Activated naive CD8-positive, alpha-beta T cell treated with anti-CD3 and anti-CD28 coated beads, Interleukin-2, amount 10 ng/mL, durations not matched to agents 7 days and 5 days (primary cell): Measurements from ENCODE around the gene SLC49A4. TPM values are rescaled to one million over a fixed set of nuclear protein-coding genes. Genes with fewer than 3 reads are reported as not detected.

Experiments used
- ATAC-seq: fragments of 150-1000 bp; cut with Tn5 transposase; one replicate; pipeline ENCODE4 v1.10.0; 2021; ENCODE audit warnings: low read depth, moderate library complexity
- POLR2A ChIA-PET: fragments of 350-600 bp; sonication (Branson Sonifier 250); formaldehyde crosslinking; loops from one replicate; lab custom pipeline; 2021; ENCODE audit warnings: antibody characterized with exemption; lab: Charles Lee
- DNase-seq: peaks from one replicate; pipeline ENCODE4 v3.0.0; 2021
- H3K27ac Mint-ChIP-seq: one replicate; pipeline ENCODE4 v1.8.0; 2022; ENCODE audit warnings: mild to moderate bottlenecking, mixed read lengths
- H3K27me3 Mint-ChIP-seq: one replicate; pipeline ENCODE4 v1.8.0; 2022; ENCODE audit warnings: mild to moderate bottlenecking, moderate library complexity, mixed read lengths
- H3K36me3 Mint-ChIP-seq: one replicate; pipeline ENCODE4 v1.8.0; 2021; ENCODE audit warnings: mild to moderate bottlenecking, mixed read lengths
- H3K4me1 Mint-ChIP-seq: one replicate; pipeline ENCODE4 v1.8.0; 2021; ENCODE audit warnings: mixed read lengths
- H3K4me3 Mint-ChIP-seq: one replicate; pipeline ENCODE4 v1.8.0; 2022; ENCODE audit warnings: mild to moderate bottlenecking, moderate library complexity, mixed read lengths
- H3K9me3 Mint-ChIP-seq: one replicate; pipeline ENCODE4 v1.8.0; 2021; ENCODE audit warnings: mixed read lengths
- total RNA-seq, 2 experiments: library from RNA; stranded (reverse); gene quantifications; one replicate each; pipeline ENCODE4 v1.2.3, GENCODE V29; 2021

Gene SLC49A4
- total RNA-seq, 2 experiments from 2014 or later: 3.2 to 3.4 TPM

DNA sequence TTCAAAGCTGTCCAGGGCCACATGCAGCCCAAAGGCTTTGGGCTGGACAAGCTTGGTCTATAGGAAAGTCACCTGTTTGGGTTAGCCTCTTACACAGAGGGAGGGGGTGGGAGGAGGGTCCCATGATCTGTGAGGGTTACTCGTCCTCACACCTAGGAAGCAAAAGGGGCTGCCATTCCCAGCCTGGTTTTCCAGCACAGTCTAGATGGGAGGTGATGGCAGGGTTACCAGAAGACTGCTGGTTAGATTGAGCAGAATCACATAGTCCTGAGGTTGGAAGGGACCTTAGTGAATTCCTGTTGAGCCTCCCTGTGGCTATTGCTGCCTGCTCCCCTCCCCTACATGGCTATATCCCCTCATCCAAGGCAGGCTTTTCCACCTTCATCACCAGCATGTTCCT lies 130.9 kb downstream of the SLC49A4 start:
- ATAC-seq (no peak), DNase-seq (no peak)
- Mint-ChIP-seq H3K27ac (no peak overlapping the region), H3K27me3 (peaks cover 26% of the 10 kb centered on the region), H3K9me3 (no peaks in the 10 kb centered on the region), H3K36me3 (no peaks in the 10 kb centered on the region), H3K4me3 (no peak overlapping the region), H3K4me1 (peaks cover 4% of the 10 kb centered on the region)
- POLR2A ChIA-PET: no interaction called here

DNA sequence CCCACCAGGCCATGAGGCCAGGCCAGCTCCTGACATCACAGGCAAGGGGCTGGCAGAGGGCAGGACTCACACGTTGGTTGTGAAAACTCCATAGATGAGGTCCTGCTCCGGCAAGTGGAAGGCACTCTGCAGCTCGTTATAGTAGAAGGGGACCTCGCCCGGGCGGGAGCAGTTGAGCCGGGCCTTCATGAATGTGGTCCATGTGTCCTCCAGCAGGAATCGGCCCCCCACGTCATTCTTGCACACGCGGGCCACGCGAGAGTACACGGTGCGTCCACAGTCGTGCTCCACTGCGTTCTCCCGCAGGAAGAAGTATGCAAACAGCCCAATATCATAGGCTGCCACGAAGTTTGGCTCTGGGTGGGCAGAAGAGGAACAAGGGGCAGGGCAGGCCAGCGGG lies 131.5 kb downstream of the SLC49A4 start:
- Mint-ChIP-seq H3K36me3 (no peaks in the 10 kb centered on the region), H3K4me1 (peaks cover 4% of the 10 kb centered on the region)

DNA sequence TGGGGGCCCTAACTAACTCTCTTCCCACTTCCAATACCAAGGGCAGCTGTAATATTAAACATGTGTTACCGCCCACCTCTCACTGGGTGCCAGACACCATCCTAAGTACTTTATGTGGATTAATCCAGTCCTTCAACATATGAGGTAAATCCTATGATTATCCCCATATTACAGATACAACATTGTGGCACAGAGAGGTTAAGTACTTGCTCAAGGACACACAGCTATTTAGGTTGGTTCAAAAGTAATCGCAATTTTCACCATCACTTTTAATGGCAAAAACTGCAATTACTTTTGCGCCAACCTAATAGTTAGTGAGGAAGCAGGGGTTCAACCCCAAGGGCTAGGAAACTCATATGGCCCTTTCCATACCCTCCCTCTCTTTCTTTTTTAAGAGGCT lies 131.9 kb downstream of the SLC49A4 start:
- ATAC-seq (no peak), DNase-seq (no peak)
- no peaks in the 10 kb centered on the region for H3K36me3 Mint-ChIP-seq
- H3K4me3 Mint-ChIP-seq: no peak overlapping the region
- no peak overlapping the region for H3K27ac Mint-ChIP-seq
- H3K9me3 Mint-ChIP-seq: no peaks in the 10 kb centered on the region
- POLR2A ChIA-PET: no interaction called here
- H3K4me1 Mint-ChIP-seq: peaks cover 4% of the 10 kb centered on the region
- peaks cover 26% of the 10 kb centered on the region for H3K27me3 Mint-ChIP-seq

More for the DNA sequence above, 131.5 kb downstream of the SLC49A4 start:
- no peaks in the 10 kb centered on the region for H3K9me3 Mint-ChIP-seq
- ATAC-seq (no peak), DNase-seq (peak; percentile 17)
- H3K27me3 Mint-ChIP-seq: peaks cover 24% of the 10 kb centered on the region
- H3K4me3 Mint-ChIP-seq: no peak overlapping the region
- no peak overlapping the region for H3K27ac Mint-ChIP-seq
- POLR2A ChIA-PET: no interaction called here

DNA sequence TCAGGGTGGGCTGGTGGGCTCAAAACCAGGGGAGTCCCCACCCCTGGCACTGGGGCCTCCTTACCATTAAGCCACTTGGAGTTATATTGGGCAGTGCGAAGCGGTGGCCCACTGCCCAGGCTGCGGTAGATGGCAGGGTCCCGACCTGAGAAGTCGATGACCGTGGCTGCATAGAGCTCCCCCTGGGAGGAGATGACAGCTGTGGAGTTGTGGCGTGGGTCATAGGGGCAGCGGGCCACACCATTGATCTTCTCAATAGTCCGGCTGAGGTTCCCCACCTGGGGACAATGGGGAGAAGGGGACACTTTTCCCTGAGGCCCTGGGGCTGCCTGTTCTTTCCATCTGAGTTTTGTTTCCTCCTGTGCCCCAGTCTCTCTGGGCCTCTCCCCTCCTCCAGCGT lies 132.9 kb downstream of the SLC49A4 start:
- Mint-ChIP-seq H3K4me1 (no peaks in the 10 kb centered on the region), H3K9me3 (no peaks in the 10 kb centered on the region), H3K27me3 (peaks cover 22% of the 10 kb centered on the region), H3K36me3 (no peaks in the 10 kb centered on the region), H3K27ac (no peak overlapping the region), H3K4me3 (no peak overlapping the region)
- POLR2A ChIA-PET: no interaction called here
- ATAC-seq (no peak), DNase-seq (peak; percentile 17)

DNA sequence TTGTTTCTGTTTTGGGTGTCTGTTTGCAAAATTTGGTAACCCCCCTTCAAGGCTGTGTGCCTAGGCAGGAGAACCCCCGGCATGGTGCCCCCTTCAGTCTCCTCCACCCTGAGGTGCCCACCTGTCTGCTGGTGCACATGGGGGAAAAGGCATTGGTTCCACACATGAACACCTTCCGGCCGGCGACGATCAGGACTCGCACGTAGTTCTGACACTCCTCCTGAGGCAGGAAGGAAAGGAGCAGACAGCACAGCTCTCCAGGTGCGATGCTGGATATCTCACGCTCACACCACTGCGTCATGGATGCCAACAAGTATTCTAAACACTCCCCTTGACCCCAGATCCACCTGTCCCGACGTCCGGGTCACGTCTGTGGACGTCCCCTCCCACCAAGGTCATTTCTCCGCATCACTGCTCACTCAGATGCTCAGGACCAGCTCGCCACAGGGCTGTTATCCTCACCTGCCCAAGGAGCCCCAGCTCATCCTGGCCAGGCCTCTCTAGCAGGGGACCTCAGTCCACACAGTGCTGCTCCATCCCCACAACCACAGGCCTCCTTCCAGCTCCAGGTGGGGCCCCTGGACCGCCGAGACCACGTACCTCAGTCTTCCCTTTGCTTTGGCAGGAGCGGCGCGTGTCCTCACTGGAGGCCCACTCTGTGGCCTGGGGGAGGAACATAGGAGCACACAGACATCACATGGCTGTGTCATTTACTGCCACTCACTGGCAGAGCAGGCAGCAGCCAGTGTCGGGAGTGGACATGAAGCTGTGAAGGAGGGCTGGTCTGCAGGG lies 133.7 kb downstream of the SLC49A4 start:
- Mint-ChIP-seq H3K4me1 (no peaks in the 10 kb centered on the region), H3K36me3 (no peaks in the 10 kb centered on the region), H3K27ac (no peak overlapping the region), H3K4me3 (no peak overlapping the region), H3K27me3 (peaks cover 28% of the 10 kb centered on the region), H3K9me3 (no peaks in the 10 kb centered on the region)
- peak; percentile 19 for DNase-seq
- ATAC-seq: no peak
- POLR2A ChIA-PET: interaction anchor here (0.5 kb wide), 1 partner anchor 173 kb away, joined by 4 read pairs; no protein-coding TSS in a partner anchor

DNA sequence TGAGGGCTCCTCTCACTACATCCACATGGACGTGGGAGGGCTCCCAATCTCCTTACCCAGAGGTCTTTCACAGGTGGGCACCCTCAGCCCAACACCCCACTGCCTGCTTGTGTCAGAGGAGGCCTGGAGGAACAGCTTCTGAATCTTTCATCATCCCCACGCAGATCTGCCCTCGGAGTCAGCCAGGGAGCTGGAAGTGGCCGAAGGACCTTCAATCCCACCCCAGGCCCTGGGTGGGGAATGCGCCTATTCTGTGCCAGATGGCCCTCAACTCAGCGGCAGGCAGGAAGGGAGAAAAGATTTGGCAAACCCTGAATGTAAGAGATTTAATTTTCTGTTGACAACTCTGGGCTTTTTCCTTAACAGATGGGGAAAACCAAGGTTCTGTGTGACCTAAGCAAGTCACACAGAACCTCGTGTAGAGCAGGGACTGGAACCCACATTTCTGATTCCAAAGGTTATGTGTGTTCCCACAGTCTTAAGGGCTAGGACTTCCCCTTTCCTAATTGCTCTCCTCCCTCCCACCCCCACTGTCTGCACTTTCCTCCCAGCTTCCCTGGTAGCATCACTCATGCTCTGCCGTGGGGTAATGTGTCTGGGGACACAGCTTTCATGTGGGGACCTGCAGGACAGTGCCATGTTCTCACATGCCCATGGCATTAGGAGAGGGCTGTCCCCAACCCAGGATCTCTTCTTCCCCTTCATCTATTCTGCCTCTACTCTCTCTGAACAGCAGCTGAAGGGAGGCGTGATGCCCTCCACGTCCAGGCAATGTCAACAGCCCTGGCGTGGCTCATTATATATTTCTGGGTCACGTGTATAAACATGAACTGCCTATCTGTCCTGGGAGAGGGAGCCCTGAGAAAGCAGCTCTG lies 134.6 kb downstream of the SLC49A4 start:
- Mint-ChIP-seq H3K36me3 (no peaks in the 10 kb centered on the region), H3K4me1 (no peaks in the 10 kb centered on the region), H3K9me3 (no peaks in the 10 kb centered on the region), H3K27ac (no peak overlapping the region), H3K27me3 (peaks cover 33% of the 10 kb centered on the region), H3K4me3 (no peak overlapping the region)
- ATAC-seq (no peak), DNase-seq (peak; percentile 15)
- POLR2A ChIA-PET: no interaction called here

DNA sequence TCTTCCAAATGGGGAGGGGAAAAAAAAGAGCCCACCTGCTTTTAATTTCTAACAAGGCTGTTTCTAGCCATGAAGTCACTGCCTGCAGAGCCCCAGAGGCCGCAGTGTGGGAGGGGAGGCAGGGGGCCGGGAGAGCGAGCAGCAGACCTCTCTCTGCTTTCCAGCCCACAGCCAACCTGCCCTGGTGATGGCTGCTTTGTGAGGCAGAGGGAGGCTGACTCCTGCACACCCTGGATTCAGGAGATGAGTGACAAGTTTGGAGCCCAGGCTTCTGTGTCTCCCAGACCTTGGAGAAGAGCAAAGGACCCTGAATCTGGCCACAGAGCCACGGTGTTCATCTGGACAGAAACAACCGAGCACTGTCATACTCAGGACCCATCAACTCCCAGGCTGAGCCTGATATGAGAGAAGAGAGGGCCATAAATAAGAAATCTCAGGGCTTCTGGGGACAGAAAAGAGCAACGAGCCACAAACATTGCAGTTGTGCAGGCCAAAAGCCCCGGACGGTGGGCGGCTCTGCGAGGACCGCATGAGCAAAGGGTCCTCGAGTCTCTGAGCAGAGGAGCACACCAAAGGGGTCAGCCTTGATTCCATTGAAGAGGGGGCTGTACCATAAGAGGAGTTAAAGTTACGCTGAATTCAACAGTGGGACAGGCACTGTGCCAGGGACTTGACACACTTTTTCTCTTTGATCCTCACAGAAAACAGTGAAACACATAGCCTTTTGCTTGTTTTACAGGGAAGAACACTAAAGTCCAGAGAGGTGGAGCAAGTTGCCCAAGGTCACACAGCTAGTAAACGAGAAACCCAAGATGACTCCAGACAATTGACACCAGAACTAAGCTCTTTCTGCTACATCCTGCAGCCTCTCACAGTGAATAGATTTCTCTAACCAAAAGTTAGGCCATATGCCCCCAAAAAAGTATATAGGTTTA lies 135.5 kb downstream of the SLC49A4 start:
- Mint-ChIP-seq H3K4me3 (no peak overlapping the region), H3K9me3 (no peaks in the 10 kb centered on the region), H3K36me3 (no peaks in the 10 kb centered on the region), H3K27ac (no peak overlapping the region), H3K4me1 (no peaks in the 10 kb centered on the region), H3K27me3 (peaks cover 37% of the 10 kb centered on the region)
- POLR2A ChIA-PET: no interaction called here
- DNase-seq (peak; percentile 11), ATAC-seq (no peak)

Other genes with a start within 250 kb of the SLC49A4 start
- 100 to 1,000 TPM; 107 to 114 TPM for gene PARP9, start 230.8 kb upstream of the SLC49A4 start, total RNA-seq
- 100 to 1,000 TPM; 116 to 117 TPM for gene DTX3L, start 230.7 kb upstream of the SLC49A4 start, total RNA-seq
- gene PARP15, start 217.4 kb upstream of the SLC49A4 start, total RNA-seq: 10 to 100 TPM; 49.1 to 52.8 TPM
- gene PARP14, start 114.2 kb upstream of the SLC49A4 start, total RNA-seq: 100 to 1,000 TPM; 128 to 129 TPM
- 10 to 100 TPM; 11.4 to 11.9 TPM for gene HSPBAP1, start 1.2 kb upstream of the SLC49A4 start, total RNA-seq
- gene SEMA5B, start 232.7 kb downstream of the SLC49A4 start, total RNA-seq: under 1 TPM; 0.17 to 0.28 TPM